Raji (cell line): ENCODE measurements around the gene RAPGEF6.

ENCODE experiments used
- POLR2A ChIP-seq: IDR thresholded peaks from 2 replicates; pipeline ENCODE4 v1.6.1; 2011; ENCODE audit warnings: low read depth, low read length, control low read depth; ENCODE audit not compliant: insufficient read depth

Gene RAPGEF6

DNA sequence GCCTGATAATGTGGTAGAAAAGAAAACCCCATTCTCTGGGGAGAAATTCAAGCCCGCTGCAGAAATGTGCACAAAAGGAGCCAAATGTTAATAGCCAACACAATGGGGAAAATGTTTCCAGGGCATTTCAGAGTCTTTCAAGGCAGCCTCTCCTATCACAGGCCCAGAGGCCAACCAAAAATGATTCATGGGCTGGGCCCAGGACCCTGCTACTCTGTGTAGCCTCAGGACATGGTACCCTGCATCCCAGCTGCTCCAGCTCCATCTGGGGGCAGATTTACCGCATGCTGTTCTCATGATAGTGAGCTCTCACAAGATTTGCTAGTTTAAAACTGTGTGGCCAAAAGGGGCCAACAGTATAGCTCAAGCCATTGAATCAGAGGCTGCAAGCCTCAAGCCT, 41.1 kb downstream of the RAPGEF6 start:
- no peak for TF ChIP-seq POLR2A

GRCh38 chr5:131589510-131590348, 45.3 kb downstream of the RAPGEF6 start:
- TF ChIP-seq POLR2A: no peak

GRCh38 chr5:131587541-131587940, 47.5 kb downstream of the RAPGEF6 start:
- no peak for TF ChIP-seq POLR2A

DNA sequence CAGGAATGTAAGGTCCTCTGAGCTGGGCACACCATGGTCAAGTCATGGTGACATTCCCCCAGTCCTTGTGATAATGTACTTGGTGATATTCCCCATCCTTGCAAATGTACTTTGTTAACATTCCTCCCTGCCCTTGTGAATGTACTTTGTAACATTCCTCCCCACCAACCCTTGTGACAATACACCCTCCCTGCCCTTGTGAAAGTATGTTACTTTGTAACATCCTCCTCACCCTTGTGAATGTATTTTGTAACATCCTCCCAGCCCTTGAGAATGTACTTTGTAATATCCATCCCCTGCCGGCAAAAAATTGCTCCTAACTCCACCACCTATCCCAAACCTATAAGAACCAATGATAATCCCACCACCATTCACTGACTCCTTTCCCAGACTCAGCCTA, 53.3 kb downstream of the RAPGEF6 start:
- no peak for TF ChIP-seq POLR2A

DNA sequence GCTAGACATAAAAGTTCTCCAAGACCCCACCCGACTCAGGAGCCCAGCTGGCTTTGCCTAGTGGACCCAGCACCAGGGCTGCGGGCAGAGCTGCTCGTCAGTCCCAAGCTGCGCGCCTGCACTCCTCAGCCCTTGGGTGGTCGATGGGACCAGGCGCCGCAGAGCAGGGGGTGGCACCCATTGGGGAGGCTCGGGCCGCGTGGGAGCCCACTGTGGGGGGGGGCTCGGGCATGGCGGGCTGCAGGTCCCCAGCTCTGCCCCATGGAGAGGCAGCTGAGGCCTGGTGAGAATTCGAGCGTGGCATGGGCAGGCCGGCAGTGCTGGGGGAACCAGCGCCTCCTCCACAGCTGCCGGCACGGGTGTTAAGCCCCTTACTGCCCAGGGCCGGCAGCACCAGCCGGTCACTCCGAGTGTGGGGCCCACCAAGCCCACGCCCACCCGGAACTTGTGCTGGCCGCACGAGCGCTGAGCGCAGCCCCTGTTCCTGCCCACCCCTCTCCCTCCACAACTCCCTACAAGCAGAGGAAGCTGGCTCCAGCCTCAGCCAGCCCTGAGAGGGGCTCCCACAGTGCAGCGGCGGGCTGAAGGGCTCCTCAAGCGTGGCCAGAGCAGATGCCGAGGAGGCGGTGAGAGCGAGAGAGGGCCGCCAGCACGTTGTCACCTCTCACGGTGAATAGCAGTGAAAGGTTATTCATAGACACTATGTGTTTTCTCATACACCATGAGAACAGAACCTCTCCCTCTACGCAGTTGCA, 54.9 kb downstream of the RAPGEF6 start:
- TF ChIP-seq POLR2A: no peak

- TF ChIP-seq POLR2A: no peak
Measured at GRCh38 chr5:131575660-131576227, 59.3 kb downstream of the RAPGEF6 start.

DNA sequence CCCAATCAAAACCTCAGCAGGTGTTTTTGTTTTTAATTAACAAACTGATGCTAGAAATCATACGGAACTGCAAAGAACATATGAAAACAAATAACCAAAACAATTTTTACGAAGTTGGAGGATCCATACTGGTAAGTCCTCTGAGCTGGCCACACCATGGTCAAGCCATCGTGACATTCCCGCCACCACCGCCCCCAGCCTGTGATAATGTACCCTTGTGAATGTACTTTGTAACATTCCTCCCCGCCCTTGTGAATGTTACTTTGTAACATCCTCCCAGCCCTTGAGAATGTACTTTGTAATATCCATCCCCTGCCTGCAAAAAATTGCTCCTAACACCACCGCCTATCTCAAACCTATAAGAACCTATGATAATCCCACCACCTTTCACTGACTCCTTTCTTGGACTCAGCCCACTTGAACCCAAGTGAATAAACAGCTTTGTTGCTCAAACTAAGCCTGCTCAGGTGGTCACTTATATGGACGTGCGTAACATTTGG, 63.3 kb downstream of the RAPGEF6 start:
- TF ChIP-seq POLR2A: no peak

DNA sequence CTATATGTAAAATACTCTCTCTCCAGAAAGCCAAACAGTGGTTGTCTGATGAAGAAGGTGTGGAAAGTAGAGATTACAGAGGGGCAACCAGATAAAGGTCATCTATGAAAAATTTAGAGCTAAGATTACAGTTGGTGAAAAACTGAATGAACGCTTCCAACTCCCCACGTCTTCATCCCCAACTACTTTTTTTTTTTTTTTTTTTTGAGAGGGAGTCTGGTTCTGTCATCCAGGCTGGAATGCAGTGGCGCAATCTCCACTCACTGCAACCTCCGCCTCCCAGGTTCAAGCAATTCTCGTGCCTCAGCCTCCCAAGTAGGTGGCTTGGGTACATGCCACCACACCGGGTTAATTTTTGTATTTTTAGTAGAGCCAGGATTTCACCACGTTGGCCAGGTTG, 64.3 kb downstream of the RAPGEF6 start:
- no peak for TF ChIP-seq POLR2A

- no peak for TF ChIP-seq POLR2A
Measured at GRCh38 chr5:131564229-131564652, 70.8 kb downstream of the RAPGEF6 start.

DNA sequence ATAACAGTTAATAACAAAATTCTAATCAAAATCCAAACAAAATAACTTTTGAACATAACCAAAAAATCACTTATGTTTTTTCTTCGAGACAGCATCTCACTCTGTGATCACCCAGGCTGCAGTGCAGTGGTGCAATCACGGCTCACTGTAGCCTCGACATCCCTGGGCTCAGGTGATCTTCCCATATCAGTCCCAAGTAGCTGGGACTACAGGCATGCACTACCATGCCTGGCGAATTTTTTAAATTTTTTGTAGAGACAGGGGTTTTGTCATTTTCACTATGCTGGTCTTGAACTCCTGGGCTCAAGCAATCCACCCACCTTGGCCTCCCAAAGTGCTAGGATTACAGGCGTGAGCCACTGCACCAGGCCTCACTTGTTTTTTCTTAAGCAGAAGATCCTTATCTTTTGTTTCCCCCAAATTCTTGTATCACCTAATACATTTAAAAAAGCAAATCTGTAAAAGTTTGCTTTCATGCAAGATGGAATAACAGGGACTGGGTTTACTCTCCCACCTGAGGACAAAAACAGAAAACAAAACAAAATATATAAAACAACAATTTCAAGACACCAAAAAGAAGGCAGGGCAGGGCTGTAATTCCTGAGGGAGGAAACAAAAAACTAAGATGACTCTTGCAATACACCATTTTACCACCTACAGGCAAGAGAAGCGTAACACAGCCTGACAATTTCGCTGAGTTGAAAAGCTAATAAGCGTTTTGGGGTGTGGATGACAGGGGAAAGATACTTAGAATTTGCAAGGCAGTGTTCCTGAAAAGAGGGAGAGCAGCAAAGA, 71.4 kb downstream of the RAPGEF6 start:
- no peak for TF ChIP-seq POLR2A

DNA sequence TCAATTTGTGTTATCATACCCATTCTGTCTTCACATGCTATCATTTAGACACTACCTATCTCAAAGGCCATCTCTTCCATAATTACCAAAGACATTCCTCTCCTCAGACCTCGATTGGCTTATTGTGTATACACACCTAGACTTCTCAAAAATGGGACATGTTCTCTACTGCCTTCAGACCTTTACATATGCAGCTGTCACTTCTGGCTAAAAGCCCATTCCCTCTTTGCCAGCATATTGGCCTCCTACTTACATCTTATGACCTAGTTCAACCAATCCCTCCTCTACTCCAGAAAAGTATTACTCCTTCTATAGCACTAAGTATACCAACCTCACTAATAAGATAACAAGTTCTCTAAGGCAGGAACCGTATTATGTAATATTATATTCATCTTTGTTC, 84.4 kb downstream of the RAPGEF6 start:
- no peak for TF ChIP-seq POLR2A

DNA sequence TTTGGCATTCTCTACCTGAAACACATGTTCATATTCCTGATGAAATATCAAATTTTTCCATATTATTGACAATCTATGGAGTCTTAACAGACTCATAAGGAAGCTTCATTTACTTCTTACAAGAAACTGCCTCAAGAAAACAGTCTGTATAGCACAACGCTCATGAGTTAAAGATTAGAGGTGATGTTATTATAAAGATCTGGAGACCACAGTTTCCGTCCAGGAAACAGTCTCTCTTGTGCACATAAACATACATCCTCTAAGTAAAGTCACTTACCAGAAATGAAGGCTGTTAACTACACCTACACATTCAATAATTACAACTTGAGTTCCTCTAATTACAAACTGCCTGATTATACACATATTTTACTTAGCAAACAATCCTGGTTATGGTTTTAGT, 86.9 kb downstream of the RAPGEF6 start:
- TF ChIP-seq POLR2A: no peak

DNA sequence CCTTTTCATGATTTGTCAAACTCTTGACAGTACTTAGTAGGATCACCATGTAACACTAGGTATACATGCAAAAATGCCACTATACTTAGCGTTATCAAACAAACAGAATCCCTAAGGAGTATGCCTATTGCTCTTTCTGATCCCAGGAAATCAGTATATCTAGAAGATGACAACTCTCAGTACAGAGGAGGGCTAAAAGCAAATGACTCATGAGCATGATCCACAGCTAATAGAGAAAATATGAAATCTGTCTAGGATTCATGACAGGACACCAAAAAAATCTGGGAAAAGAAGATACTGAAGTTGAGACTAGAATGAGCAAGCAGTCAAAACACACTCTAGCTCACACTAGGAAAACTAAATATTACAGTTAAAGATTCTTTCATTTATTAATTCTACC, 89.2 kb downstream of the RAPGEF6 start:
- no peak for TF ChIP-seq POLR2A

- TF ChIP-seq POLR2A: no peak
Measured at GRCh38 chr5:131542723-131543122, 92.3 kb downstream of the RAPGEF6 start.

GRCh38 chr5:131541762-131542161, 93.3 kb downstream of the RAPGEF6 start:
- no peak for TF ChIP-seq POLR2A
